Stimulated activated CD4-positive, alpha-beta T cell treated with anti-CD3 and anti-CD28 coated beads, Interleukin-4, amount 100 ng/mL, for 24 hours (primary cell): ENCODE data around the gene LEMD2.

Source experiments
- DNase-seq: peaks from one replicate; pipeline ENCODE4 v3.0.0-alpha.2; 2020

Gene LEMD2

DNA sequence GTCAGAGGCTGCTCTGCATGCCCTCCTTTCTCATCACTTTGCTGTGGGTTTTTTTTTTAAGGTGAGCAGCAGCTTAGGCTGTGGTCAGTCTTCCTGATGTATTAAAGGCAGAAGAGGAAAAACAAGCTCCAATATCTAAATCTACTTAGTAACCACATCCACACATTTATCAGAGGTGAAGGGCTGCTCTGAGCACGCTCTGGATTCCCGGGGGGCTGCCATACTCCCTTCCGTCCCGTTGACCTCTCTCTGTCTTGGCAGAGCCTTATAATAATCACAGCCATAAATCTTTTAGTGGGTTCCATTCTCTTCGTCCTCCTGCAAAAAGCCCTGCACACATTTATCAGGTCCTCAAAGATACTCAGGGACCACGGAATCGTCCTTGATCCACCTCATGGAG lies 2.7 kb upstream of the LEMD2 start:
- no peak for DNase-seq

DNA sequence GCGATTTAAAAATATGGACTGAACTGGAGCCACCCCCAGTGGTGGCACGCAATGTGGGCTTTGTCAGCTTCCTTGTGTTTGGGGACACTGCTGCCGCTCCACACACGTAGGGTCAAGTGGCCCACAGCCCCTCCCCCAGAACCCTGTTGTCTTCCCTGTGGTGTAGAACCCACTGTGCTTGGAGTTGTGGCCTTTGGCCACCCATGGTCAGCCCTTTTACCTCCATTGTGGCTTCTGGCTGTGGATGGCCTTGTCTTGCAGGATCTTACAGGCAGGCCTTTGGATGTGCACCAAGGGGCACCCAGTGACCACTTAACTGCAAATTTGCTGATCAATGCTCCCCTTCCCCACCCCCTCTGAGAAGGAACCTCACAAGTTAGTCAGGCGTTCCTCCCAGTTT lies 2.0 kb upstream of the LEMD2 start:
- no peak for DNase-seq

- DNase-seq: no peak
Observed at GRCh38 chr6:33790379-33790778, 1.4 kb upstream of the LEMD2 start.

DNA sequence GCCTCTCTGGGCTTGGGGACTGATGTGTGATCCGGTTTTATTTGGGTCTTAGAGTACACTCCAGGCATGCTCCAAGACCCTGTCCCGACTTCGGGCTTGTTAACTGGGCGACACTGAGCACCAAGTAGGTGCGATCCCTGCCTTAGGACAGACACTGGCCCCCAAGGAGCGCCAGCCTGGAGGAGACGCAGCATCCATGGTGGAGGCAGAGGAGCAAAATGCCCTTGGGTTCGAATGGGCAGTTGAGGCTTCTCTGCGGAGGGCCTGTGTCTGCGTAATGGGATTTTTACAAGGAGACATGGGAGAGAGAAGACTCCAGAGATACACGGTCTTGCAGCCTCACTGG lies 593 bp upstream of the LEMD2 start:
- DNase-seq: no peak

- peak; percentile 58 for DNase-seq
Observed at GRCh38 chr6:33787954-33788693, 806 bp downstream of the LEMD2 start.

DNA sequence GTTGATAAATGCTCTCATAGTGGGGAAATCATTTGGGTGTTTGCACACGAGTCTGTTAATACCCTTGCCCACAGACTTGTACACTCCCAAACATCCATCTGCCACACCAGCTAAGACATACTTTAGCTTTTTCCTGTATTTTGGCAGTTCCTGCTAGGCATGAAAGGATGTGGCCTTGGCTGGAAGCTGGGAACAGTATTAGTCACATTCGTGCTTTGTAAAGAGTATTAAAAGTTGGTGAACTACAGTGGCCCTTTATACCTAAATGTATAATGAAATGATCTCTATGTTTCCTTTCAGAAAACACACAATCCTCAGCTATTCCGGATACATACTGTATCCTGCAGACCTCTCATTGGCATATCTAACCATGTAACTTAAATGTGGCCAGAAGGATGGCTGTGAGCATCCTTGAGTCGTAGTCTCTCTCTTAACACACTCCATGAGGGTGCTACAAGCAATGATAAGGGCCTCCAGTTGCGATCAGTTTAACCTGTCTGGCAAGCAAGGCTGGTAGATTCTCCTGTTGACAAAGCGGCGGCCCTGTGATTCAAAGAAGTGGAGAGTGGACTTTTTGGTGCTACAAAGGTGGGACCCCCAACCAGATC lies 1.5 kb downstream of the LEMD2 start:
- DNase-seq: no peak

DNA sequence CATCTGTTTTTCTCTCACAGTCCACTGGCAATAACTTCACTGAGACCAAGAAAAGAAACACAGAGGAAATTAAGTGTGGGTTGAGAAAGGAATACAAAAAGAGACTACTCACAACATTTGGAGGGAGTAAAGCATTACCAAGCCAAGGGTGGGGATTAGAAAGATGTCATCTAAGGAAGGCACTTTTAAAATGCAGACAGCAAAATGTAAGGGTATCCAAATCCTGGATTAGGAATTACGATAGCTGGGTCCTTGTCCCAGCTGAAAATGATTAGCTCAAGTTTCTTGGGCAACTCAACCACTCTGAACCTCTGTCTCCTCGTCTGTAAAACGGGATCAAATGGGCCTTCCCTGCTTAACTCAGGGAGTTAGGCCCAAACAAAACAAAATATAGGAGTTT lies 2.2 kb downstream of the LEMD2 start:
- no peak for DNase-seq

DNA sequence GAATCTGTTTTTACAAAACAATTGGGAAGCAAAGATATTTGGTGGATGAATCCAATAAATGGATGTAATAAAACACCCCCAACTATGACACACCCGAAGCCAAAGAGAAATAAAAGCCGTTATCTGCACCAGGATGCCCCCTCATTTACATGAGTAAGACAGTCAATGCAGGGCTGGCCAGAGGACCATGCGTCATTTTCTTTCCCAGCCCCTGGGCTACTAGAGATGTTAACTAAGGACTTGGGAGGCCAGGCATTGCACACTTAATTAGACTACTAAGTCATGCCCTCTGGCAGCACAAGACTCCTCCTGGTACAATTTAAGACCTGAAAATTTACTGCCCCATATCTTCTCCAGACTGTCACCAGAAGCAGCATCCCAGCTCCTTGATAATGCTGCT lies 3.2 kb downstream of the LEMD2 start:
- DNase-seq: no peak

- no peak for DNase-seq
Observed at GRCh38 chr6:33784787-33785186, 4.1 kb downstream of the LEMD2 start.

DNA sequence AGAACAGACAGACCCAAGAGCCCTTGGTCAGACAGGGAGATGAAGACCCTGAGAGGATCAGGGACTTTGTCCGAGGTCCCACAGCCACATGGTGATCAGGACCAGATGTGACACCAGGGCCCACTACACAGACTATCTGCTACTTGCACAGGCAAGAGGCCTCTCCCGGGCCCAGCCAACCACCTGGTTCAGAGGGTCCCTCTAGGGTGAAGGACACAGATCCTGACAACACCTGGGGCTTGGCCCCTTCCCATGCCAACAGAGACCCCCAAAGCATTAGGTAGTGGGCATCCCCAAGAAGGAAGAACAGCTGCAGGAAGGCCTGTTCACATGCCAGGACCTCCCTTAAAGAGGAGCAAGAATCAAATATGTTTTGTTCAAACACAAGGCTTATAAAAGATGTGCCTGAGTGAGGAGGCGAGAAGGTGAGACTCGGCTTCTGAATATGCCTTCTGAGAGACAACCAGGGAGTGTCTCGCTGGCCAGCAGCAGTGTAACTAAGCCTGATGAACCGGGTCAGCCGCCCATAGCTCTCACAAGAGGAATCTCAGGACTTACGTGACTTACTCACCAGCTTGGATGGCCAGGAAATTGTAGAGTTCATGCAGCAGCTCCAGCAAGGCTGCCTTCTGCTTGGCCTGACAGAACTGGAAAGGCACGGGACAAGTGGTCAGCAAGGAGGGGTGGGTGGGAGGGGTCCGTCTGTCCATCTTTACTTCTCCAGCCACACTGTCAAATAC lies 5.0 kb downstream of the LEMD2 start:
- DNase-seq: no peak

DNA sequence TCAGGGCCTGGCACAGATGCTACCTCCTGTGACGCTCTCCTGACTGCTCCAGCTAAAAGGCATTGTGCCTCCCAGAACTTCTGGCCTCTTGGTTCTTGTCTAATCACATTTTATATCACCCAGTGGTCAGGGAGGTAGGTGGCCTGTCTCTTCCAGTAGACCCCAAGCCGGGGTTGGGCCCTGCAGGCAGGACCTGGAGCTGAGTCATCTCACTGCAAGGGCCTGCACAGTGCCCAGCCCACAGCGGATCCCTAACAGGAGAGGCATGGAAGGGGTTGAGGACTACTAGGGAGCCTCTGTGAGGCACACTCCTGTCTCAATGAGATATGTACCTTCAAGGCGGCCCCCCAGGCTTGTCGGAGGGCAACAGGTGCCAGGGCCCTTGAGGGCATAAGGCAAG lies 6.4 kb downstream of the LEMD2 start:
- DNase-seq: no peak

- no peak for DNase-seq
Observed at GRCh38 chr6:33781131-33781975, 7.6 kb downstream of the LEMD2 start.

DNA sequence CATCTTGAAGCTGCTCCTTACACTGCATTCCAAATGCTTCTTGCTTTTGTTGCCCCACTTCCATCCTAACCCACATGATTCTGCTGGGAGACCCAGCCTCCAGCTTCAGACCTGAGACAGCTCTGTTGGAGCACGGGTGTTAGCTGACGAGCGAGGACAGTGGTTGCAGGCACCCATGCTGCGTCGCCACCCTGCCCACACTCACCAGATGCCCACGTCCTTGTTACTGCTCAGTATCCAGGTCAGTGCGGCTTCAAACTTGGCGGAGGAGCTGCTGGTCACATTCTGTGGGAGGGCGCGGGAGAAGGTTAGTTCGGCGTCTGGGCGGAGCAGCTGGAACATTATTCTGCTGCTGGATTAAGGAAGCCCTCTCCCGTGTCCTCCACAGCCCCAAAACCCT lies 9.0 kb downstream of the LEMD2 start:
- no peak for DNase-seq

DNA sequence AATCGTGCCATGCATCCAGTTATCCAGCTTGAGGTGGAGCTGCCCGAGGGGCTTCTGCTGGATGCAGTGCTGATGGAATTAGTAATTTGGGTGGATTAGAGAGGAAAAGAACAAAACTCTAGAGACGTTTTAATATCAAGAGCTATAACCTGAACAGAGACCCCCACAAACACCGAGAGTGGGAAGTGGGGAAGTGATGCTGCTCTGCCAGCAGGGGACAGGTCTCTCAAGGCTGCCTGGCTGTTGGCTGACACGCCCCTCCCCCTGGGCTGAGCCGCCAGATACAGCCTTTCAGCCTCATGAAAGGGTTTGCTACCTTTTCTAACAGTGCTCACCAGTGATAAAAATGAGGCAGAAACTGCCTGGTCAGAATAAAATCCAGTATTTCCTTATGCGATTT lies 9.6 kb downstream of the LEMD2 start:
- DNase-seq: no peak

GRCh38 chr6:33778444-33779121 lies 10.3 kb downstream of the LEMD2 start:
- DNase-seq: no peak

- DNase-seq: no peak
Observed at GRCh38 chr6:33777398-33778388, 11.2 kb downstream of the LEMD2 start.

DNA sequence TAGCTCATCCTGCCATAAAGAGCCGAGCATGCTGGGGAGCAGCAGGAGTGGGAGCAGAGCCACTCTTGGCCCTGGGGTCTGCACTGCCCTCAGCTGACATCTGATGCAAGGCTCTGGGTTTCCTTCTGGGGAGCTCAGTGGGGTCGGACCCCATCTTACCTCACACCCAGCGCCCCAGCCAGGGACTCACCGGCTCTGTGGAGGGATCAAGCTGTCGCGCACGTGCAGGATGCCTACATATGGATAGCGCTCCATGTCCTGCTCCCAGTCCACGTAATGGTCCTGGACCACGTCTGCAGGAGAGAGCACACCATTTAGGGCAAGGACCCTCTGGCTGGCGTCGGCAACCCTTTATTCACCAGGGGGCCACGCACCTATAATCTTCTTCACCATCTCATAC lies 12.2 kb downstream of the LEMD2 start:
- no peak for DNase-seq

GRCh38 chr6:33776186-33776585 lies 12.7 kb downstream of the LEMD2 start:
- DNase-seq: no peak

GRCh38 chr6:33774774-33775173 lies 14.2 kb downstream of the LEMD2 start:
- no peak for DNase-seq

DNA sequence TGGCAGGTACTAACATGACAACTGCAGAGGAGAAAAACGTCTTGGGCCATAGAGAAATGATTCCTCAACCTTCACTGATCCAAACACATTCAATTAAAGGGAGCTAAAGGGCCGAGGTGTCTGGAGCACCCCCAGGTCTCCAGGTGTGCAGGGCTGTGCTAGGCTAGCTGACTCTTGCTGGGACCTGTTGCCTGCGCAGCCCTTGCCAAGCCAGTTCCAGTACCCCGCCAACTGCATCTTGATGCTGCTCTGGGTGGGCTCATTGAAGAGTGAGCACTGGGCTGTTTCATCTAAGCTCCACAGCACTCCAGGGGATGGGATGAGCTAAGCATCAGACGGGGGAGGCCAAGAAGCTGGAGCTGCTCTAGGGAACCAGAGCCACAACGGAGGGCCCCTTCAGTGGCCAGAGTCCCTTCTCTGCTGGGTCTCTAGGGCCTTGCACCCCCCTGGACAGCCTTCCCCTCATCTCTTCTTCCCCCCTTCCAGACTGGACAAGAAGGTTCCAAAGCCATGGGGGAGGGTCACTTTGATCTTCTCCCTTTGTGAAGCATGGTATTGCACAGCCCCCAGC lies 15.9 kb downstream of the LEMD2 start:
- DNase-seq: no peak
